GM13976 (cell line): ENCODE measurements around the gene BACH2.

ENCODE experiments used
- DNase-seq: peaks from one replicate; pipeline ENCODE4 v3.0.0; 2012; ENCODE audit warnings: low spot score
- in situ Hi-C: fragments of 300-500 bp; cut with MboI; formaldehyde crosslinking; loops from one replicate; pipeline ENCODE4 v1.12.0; 2022; ENCODE audit warnings: low sequenced_read_pairs, mixed read lengths, inconsistent platforms; ENCODE audit not compliant: unreplicated experiment
- TF ChIP-seq, protein P1 (sequence below): IDR thresholded peaks from 2 replicates; pipeline ENCODE4 v1.5.1; 2012; ENCODE audit warnings: borderline replicate concordance, mild to moderate bottlenecking; ENCODE audit not compliant: insufficient read depth; ENCODE audit errors: extremely low read depth, missing control alignments, control extremely low read depth

BACH2 gene

DNA sequence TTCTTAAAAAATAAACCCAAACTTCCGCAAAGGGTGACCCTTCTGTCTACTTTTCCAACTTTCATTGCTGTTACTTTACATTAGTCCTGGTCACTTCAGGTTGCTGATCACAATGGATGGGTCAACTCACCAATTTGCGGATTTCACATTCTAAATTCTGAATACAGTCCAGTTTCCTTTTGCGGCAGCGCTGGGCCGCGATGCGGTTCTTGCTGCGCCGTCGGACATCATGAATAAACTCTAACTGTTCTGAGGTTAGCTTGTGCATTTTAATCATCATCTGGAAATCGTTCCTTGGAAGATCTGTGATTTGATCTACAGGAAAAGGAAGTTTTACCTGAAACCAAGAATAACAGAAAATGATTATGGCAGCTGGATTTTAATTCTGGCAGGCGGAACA lies 358.6 kb downstream of the BACH2 start:
- TF ChIP-seq, protein P1, sequence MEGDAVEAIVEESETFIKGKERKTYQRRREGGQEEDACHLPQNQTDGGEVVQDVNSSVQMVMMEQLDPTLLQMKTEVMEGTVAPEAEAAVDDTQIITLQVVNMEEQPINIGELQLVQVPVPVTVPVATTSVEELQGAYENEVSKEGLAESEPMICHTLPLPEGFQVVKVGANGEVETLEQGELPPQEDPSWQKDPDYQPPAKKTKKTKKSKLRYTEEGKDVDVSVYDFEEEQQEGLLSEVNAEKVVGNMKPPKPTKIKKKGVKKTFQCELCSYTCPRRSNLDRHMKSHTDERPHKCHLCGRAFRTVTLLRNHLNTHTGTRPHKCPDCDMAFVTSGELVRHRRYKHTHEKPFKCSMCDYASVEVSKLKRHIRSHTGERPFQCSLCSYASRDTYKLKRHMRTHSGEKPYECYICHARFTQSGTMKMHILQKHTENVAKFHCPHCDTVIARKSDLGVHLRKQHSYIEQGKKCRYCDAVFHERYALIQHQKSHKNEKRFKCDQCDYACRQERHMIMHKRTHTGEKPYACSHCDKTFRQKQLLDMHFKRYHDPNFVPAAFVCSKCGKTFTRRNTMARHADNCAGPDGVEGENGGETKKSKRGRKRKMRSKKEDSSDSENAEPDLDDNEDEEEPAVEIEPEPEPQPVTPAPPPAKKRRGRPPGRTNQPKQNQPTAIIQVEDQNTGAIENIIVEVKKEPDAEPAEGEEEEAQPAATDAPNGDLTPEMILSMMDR, result no peak
- in situ Hi-C loops, result no loop called here
- no peak for DNase-seq

DNA sequence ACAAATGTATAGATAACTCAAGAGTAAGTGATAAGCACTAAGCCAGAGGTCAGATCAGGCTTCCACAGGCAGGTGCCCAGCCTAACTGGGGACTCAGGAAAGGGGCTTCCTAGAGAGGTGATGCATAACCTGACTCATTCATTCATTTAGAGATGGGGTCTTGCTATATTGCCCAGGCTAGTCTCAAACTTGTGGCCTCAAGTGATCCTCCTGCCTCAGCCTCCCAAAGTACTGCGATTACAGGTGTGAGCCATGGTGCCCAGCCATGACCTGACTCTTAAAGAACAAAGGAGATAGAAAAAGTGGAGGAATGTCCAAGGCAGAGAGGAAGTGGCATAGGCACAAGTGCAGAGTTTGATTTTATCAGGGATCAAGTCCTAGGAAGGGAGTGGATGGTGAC lies 360.5 kb downstream of the BACH2 start:
- no peak for DNase-seq
- TF ChIP-seq, protein P1, result no peak
- in situ Hi-C loops, result no loop called here

- no peak for DNase-seq
- in situ Hi-C loops, result no loop called here
- TF ChIP-seq, protein P1, result no peak
These were observed 361.8 kb downstream of the BACH2 start for GRCh38 chr6:89934685-89935366.

DNA sequence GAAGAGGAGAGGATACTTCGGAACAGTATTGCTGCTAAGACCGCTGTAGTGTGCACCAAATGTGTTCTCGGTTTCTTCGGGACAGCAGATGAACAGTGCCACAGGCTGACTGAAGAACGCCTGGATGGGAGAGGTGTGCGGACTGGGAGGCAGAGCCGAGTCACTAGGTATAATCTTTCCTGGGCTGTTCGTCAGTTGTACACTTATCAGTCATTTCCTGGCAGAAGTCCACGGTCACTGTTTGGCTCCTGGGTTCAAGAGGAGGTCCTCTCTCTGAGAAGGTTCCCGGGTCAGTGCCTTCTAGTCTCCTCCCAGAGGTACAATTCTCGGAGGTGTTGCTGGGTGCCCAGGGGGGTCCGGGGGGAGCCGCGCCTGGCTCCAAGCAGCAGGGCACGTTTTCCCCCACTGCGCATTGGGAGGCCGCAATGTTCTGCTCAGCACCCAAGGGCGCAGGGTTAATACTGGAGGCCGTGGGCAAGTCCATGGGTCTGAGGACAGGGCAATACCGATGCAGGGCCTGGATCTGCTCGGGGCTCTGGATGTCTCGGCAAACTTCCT lies 364.3 kb downstream of the BACH2 start:
- no peak for DNase-seq
- TF ChIP-seq, protein P1, result no peak
- in situ Hi-C loops, result no loop called here

- DNase-seq, result no peak
- TF ChIP-seq, protein P1, result no peak
- in situ Hi-C loops, result no loop called here
These were observed 365.9 kb downstream of the BACH2 start for GRCh38 chr6:89930789-89931188.

DNA sequence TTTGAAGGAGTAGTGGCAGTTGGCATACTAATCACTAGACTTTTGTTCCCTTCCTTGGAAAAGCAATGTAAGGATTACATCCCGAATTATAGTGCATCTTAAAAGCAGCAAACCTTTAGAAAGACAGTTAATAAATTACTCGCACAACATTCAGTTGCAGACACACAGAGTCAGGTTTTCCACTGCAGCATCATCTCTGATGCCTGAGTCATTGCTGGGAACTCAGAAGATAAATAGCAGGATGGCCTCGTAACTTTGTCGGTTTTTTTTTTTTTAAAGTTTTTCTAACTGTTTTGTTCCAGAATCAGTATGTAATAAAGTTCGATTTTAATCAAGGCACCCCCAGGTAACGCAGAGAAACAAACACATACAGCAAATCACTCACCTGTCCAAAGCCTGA lies 368.0 kb downstream of the BACH2 start:
- DNase-seq, result no peak
- TF ChIP-seq, protein P1, result no peak
- in situ Hi-C loops, result no loop called here
